ENCODE results near the gene MEN1. TPM values are rescaled to one million over a fixed set of nuclear protein-coding genes. Genes with fewer than 3 reads are reported as not detected.

Gene MEN1
- total and polyA plus RNA-seq, 2 of the 13 experiments (the other 11 are each of a cell fraction or from before 2014, with no cell fraction given) = 20.5 to 27.3 TPM

DNA sequence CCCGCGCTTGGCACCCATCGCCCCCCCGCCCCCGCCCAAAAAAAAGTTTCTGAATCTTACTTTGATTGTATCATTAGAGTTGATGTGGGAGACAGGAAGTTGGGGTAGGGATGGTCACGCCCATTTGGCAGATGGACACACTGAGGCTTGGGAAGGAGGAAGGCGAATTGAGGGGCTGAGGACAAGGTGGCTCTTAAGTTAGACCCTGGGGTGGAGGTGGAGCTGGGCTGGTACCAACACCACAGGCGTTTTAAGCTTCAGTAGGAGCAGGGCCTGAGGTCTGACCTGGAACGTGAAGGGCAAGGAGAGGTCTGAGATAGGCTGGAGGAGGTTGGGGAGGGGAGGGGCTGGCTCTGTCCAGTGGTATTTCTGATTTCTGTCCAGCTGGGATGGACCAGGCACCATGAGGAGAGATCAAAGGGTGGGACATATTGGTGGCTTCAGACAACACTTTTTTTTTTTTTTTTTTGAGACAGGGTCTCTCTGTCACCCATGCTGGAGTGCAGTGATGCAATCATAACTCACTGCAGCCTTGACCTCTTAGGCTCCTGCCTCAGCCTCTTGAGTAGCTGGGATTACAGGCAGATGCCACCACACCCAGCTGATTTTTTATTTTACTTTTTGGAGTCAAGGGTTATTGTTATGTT, 34.9 kb upstream of the MEN1 start:
- peak overlapping the region; percentile 57 to 84 (median 68); a peak in 4 of 6 replicates for H3K4me3 ChIP-seq (replicated peaks in 1 of 3; ENCODE audit: insufficient read depth in 1 of 3, low read depth in 2 of 3, low read length in 3 of 3)
- CTCF ChIA-PET (ENCODE audit: low intra/inter-chr PET ratio, low total read pairs) = interaction anchor here (4.5 kb wide), 1 partner anchor 49 kb away, joined by 72 read pairs; no protein-coding TSS in a partner anchor
- no peak overlapping the region for H3K9ac ChIP-seq (ENCODE audit: insufficient read depth, low read depth, low read length)
- H3K27ac ChIP-seq (ENCODE audit: extremely low read length, insufficient read depth, low read length) = no peak overlapping the region
- H3K79me2 ChIP-seq (ENCODE audit: insufficient read depth, low read length) = no peaks in the 10 kb centered on the region
- no peak for ATAC-seq
- H3K9me3 ChIP-seq (ENCODE audit: low read length) = no peaks in the 10 kb centered on the region
- H3K4me1 ChIP-seq (ENCODE audit: insufficient read depth, low read length) = peaks cover 77% of the 10 kb centered on the region
- no peak overlapping the region for H2AFZ ChIP-seq (ENCODE audit: low read length)
- H4K20me1 ChIP-seq (ENCODE audit: insufficient read depth, low read length) = no peaks in the 10 kb centered on the region
- POLR2A ChIA-PET = interaction anchor here (0.7 to 4.7 kb wide), 7 partner anchors 25 to 1014 kb away, joined by 3 to 30 read pairs (median 4); partner anchors contain the start of genes ARL2, BATF2 and EHD1
- DNase-seq (ENCODE audit: low spot score) = peak; percentile 42
- intact Hi-C loops (cut with micrococcal nuclease; ENCODE audit: unreplicated experiment) (loop anchor here (5.0 to 10.0 kb wide), 3 partner anchors 43 to 152 kb away; partner anchors contain the start of genes BATF2 and MAP4K2), in situ Hi-C loops (cut with HindIII; ENCODE audit: extremely low pct_ligation_motif_present, low pct_unique_long_range_greater_than_20kb) (loop anchor here (5.0 kb wide), 1 partner anchor 47 kb away; no protein-coding TSS in a partner anchor)
- BruUV-seq (replicated peaks) = no TSS peak
- FAIRE-seq = no peak
- WGBS (ENCODE audit: low lambda C conversion rate) = 8% methylated on average over 9 of the region's 9 CpGs
- H3K27me3 ChIP-seq (ENCODE audit: control insufficient read depth in 1 of 2, insufficient read depth in 2 of 2, low read length in 2 of 2) = no peaks in the 10 kb centered on the region; a peak in 1 of 5 replicates
- H3K36me3 ChIP-seq (replicated peaks in 1 of 2; ENCODE audit: control insufficient read depth in 1 of 2, insufficient read depth in 2 of 2, low read length in 2 of 2) = no peaks in the 10 kb centered on the region
- H3K4me2 ChIP-seq (ENCODE audit: low read depth, low read length) = peak overlapping the region; percentile 99
- TF ChIP-seq ZMYM2 (CRISPR knock-in tag; IDR thresholded peaks at IDR 0.05) = 0 out of 2 replicates have a peak, but pooled peaks have one; percentile 51
- TF ChIP-seq CEBPG (CRISPR knock-in tag; IDR thresholded peaks at IDR 0.05) = peak; percentile 68
- no peak for TF ChIP-seq ZNF510 (CRISPR knock-in tag; IDR thresholded peaks at IDR 0.05; ENCODE audit: low read depth)
- TF ChIP-seq MIXL1 (CRISPR knock-in tag; IDR thresholded peaks at IDR 0.05) = no peak
- TF ChIP-seq BORCS8-MEF2B (CRISPR knock-in tag; IDR thresholded peaks at IDR 0.05) = no peak
- no peak for TF ChIP-seq SOX6 (IDR thresholded peaks at IDR 0.05)
- 0 out of 2 replicates have a peak, but pooled peaks have one; percentile 16 for TF ChIP-seq SOX6 (CRISPR knock-in tag; IDR thresholded peaks at IDR 0.05)
- TF ChIP-seq, protein P1, sequence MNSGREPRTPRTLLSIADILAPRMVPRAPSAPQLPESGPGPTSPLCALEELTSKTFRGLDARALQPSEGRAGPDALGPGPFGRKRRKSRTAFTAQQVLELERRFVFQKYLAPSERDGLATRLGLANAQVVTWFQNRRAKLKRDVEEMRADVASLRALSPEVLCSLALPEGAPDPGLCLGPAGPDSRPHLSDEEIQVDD (CRISPR knock-in tag; IDR thresholded peaks at IDR 0.05; ENCODE audit: borderline replicate concordance) = no peak
- TF ChIP-seq FLYWCH1 (CRISPR knock-in tag; IDR thresholded peaks at IDR 0.05) = no peak
- TF ChIP-seq ZNF549 (CRISPR knock-in tag; IDR thresholded peaks at IDR 0.05) = no peak
- TF ChIP-seq ZNF33B (CRISPR knock-in tag; IDR thresholded peaks at IDR 0.05) = no peak
- TF ChIP-seq, protein P2, sequence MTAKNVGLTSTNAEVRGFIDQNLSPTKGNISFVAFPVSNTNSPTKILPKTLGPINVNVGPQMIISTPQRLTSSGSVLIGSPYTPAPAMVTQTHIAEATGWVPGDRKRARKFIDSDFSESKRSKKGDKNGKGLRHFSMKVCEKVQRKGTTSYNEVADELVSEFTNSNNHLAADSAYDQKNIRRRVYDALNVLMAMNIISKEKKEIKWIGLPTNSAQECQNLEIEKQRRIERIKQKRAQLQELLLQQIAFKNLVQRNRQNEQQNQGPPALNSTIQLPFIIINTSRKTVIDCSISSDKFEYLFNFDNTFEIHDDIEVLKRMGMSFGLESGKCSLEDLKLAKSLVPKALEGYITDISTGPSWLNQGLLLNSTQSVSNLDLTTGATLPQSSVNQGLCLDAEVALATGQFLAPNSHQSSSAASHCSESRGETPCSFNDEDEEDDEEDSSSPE (CRISPR knock-in tag; IDR thresholded peaks at IDR 0.05) = no peak
- peak; percentile 41; the same call in 1 of the 2 replicates for TF ChIP-seq FOSL2 (CRISPR knock-in tag; IDR thresholded peaks at IDR 0.05)
- TF ChIP-seq ZNF629 (CRISPR knock-in tag; conservative IDR thresholded peaks at IDR 0.05) = peak; percentile 98
- TF ChIP-seq CEBPB (IDR thresholded peaks at IDR 0.05; ENCODE audit: borderline replicate concordance, low read depth, low read length) = peak; percentile 63; the same call in 1 of the 2 replicates
- TF ChIP-seq NR2F6 (IDR thresholded peaks at IDR 0.05) = 0 out of 2 replicates have a peak, but pooled peaks have one; percentile 25
- peak; percentile 68 for TF ChIP-seq NR2F6 (CRISPR knock-in tag; IDR thresholded peaks at IDR 0.05)
- TF ChIP-seq CHD4 (IDR thresholded peaks at IDR 0.05; ENCODE audit: borderline replicate concordance, low read length) = peak; percentile 50; the same call in 1 of the 2 replicates
- no peak for TF ChIP-seq ZNF383 (CRISPR knock-in tag; IDR thresholded peaks at IDR 0.05; ENCODE audit: borderline replicate concordance)
- TF ChIP-seq U2AF2 (IDR thresholded peaks at IDR 0.05; ENCODE audit: low read depth, low read length) = no peak
- peak; percentile 87; the same call in 1 of the 2 replicates for TF ChIP-seq ADNP (CRISPR knock-in tag; IDR thresholded peaks at IDR 0.05)
- no peak for TF ChIP-seq RFX5 (IDR thresholded peaks at IDR 0.05; ENCODE audit: low read depth, low read length)
- no peak for TF ChIP-seq ZFP82 (CRISPR knock-in tag; IDR thresholded peaks at IDR 0.05; ENCODE audit: borderline replicate concordance)
- TF ChIP-seq HNRNPUL1 (IDR thresholded peaks at IDR 0.05; ENCODE audit: low read depth, low read length) = no peak
- TF ChIP-seq ZBTB21 (CRISPR knock-in tag; IDR thresholded peaks at IDR 0.05) = no peak
- TF ChIP-seq THYN1 (CRISPR knock-in tag; IDR thresholded peaks at IDR 0.05; ENCODE audit: borderline replicate concordance, low read depth) = no peak
- TF ChIP-seq, protein P3, sequence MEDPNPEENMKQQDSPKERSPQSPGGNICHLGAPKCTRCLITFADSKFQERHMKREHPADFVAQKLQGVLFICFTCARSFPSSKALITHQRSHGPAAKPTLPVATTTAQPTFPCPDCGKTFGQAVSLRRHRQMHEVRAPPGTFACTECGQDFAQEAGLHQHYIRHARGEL (CRISPR knock-in tag; IDR thresholded peaks at IDR 0.05) = no peak

All from HepG2 (cell line).